Neural crest cell (in vitro differentiated cells): ENCODE measurements around the gene ACTN3. TPM values are rescaled to one million over a fixed set of nuclear protein-coding genes. Genes with fewer than 3 reads are reported as not detected.

Experiments
- DNase-seq: peaks from one replicate; pipeline ENCODE4 v3.0.0; 2021; ENCODE audit warnings: low read depth, mixed read lengths, low spot score
- H3K27ac Mint-ChIP-seq: one replicate; pipeline ENCODE4 v1.8.0; 2021; ENCODE audit warnings: mild to moderate bottlenecking, mixed read lengths; ENCODE audit not compliant: unreplicated experiment
- H3K27me3 Mint-ChIP-seq: 2 replicates; pipeline ENCODE4 v1.8.0; 2021; ENCODE audit warnings: low read depth, mild to moderate bottlenecking, mixed read lengths
- H3K36me3 Mint-ChIP-seq: 2 replicates; pipeline ENCODE4 v1.8.0; 2021; ENCODE audit warnings: low read depth, mild to moderate bottlenecking, mixed read lengths
- H3K4me1 Mint-ChIP-seq: 2 replicates; pipeline ENCODE4 v1.8.0; 2021; ENCODE audit warnings: mixed read lengths
- H3K4me3 Mint-ChIP-seq: one replicate; pipeline ENCODE4 v1.8.0; 2021; ENCODE audit warnings: mild to moderate bottlenecking, mixed read lengths
- H3K9me3 Mint-ChIP-seq: 2 replicates; pipeline ENCODE4 v1.8.0; 2021; ENCODE audit warnings: mixed read lengths
- CTCF ChIP-seq: fragments of 200-600 bp; sonication (generic); conservative IDR thresholded peaks from 2 replicates; pipeline ENCODE4 v1.5.0; 2021; ENCODE audit warnings: antibody characterized with exemption, mild to moderate bottlenecking
- total RNA-seq: library from RNA; stranded (reverse); gene quantifications from 2 replicates; pipeline ENCODE4 v1.2.1, GENCODE V29; 2021

The ACTN3 gene
- total RNA-seq, 1 donor from 2014 or later, result 0.35 TPM

GRCh38 chr11:66589996-66590675 lies 43.4 kb downstream of the ACTN3 start:
- peak overlapping the region; percentile 15 for H3K4me3 Mint-ChIP-seq
- H3K4me1 Mint-ChIP-seq, result peaks cover 20% of the 10 kb centered on the region
- no peak for TF ChIP-seq CTCF
- no peak overlapping the region for H3K27ac Mint-ChIP-seq
- peaks cover 4% of the 10 kb centered on the region for H3K36me3 Mint-ChIP-seq
- peaks cover 12% of the 10 kb centered on the region for H3K9me3 Mint-ChIP-seq
- H3K27me3 Mint-ChIP-seq, result no peaks in the 10 kb centered on the region
- no peak for DNase-seq

- H3K36me3 Mint-ChIP-seq, result peaks cover 4% of the 10 kb centered on the region
- H3K4me3 Mint-ChIP-seq, result no peak overlapping the region
Measured at GRCh38 chr11:66591175-66591574, 44.5 kb downstream of the ACTN3 start.

GRCh38 chr11:66592457-66593302 lies 46.0 kb downstream of the ACTN3 start, which contains the start of the genes CCDC87 and CCS:
Gene CCDC87 (minus strand): TSS chr11:66593063. CDS start chr11:66593015, 48 bp downstream.
Gene CCS (plus strand): TSS chr11:66593185. CDS start chr11:66593262, 77 bp downstream.
- TF ChIP-seq CTCF, result peak; percentile 74
- Mint-ChIP-seq H3K27ac (peak within 1 kb of the TSS; percentile 99), H3K4me3 (peak within 1 kb of the TSS; percentile 96), H3K4me1 (peaks cover 24% of the 10 kb centered on the region), H3K27me3 (no peaks in the 10 kb centered on the region), H3K36me3 (peaks cover 4% of the 10 kb centered on the region), H3K9me3 (peaks cover 7% of the 10 kb centered on the region)
- DNase-seq, result peak; percentile 95

More at GRCh38 chr11:66591175-66591574, 44.5 kb downstream of the ACTN3 start:
- no peak for DNase-seq
- no peak for TF ChIP-seq CTCF
- Mint-ChIP-seq H3K4me1 (peaks cover 24% of the 10 kb centered on the region), H3K27me3 (no peaks in the 10 kb centered on the region), H3K9me3 (peaks cover 11% of the 10 kb centered on the region), H3K27ac (no peak overlapping the region)

- H3K9me3 Mint-ChIP-seq, result peaks cover 7% of the 10 kb centered on the region
- no peaks in the 10 kb centered on the region for H3K27me3 Mint-ChIP-seq
- peaks cover 4% of the 10 kb centered on the region for H3K36me3 Mint-ChIP-seq
- no peak for TF ChIP-seq CTCF
- H3K4me3 Mint-ChIP-seq, result peak overlapping the region; percentile 96
- H3K27ac Mint-ChIP-seq, result peak overlapping the region; percentile 99
- peak; percentile 5 for DNase-seq
- H3K4me1 Mint-ChIP-seq, result peaks cover 24% of the 10 kb centered on the region
Measured at GRCh38 chr11:66593303-66593635, 46.6 kb downstream of the ACTN3 start.

GRCh38 chr11:66593650-66594049 lies 46.9 kb downstream of the ACTN3 start:
- H3K27me3 Mint-ChIP-seq, result no peaks in the 10 kb centered on the region
- H3K4me3 Mint-ChIP-seq, result peak overlapping the region; percentile 96

More at GRCh38 chr11:66593650-66594049, 46.9 kb downstream of the ACTN3 start:
- no peak for DNase-seq
- Mint-ChIP-seq H3K9me3 (peaks cover 7% of the 10 kb centered on the region), H3K27ac (peak overlapping the region; percentile 99), H3K36me3 (peaks cover 4% of the 10 kb centered on the region), H3K4me1 (peaks cover 24% of the 10 kb centered on the region)
- TF ChIP-seq CTCF, result no peak
